ENCODE measurements around the gene DOCK3.

Gene DOCK3

GRCh38 chr3:51311055-51311454 is 636.3 kb downstream of the DOCK3 start:
- DNase-seq (ENCODE audit: low read depth) = no peak

GRCh38 chr3:51328206-51328605 is 653.5 kb downstream of the DOCK3 start:
- DNase-seq (ENCODE audit: low read depth) = no peak

- no peak for DNase-seq (ENCODE audit: low read depth)
These were observed 655.3 kb downstream of the DOCK3 start for GRCh38 chr3:51330046-51330445.

- no peak for DNase-seq (ENCODE audit: low read depth)
These were observed 657.4 kb downstream of the DOCK3 start for GRCh38 chr3:51332156-51332555.

GRCh38 chr3:51333021-51333420 is 658.3 kb downstream of the DOCK3 start:
- no peak for DNase-seq (ENCODE audit: low read depth)

DNA sequence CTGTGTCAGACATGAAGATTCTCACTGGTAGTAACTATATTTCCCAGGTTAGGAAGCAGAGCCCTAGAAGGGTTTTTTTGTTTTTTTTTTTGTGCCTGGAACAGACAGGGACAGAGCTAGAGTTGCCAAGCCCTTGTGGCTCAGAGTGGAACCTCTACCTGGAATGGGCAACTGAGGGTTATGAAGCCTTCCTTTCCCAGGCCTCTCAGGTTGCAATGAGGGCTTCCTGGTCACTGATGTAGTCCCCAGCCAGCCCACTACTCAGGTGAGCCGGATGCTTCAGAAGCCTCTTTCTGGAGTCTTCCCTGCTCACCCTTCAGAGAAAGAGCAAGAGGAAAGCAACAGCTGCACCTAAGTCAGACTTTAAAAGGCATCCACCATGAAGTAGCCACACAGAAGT is 661.5 kb downstream of the DOCK3 start:
- no peak for DNase-seq (ENCODE audit: low read depth)

DNA sequence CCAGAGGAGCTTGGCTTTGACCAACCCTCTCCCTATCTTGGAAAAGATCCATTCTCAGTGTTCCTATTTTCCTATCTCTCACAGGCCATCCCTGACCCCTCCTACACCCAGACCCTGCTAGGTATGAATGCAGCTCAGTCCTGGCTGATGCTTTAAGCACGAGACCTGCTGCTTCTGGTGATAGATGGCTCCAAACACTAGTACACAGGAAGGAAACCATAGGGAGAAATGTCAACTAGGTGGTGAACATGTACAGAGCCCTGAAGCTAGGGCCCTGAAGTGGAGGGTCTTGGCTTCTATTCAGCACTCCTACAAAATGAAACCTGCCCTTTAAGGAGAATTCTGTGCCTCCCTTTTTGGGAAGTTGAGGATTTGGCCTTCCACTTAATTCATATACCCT is 662.9 kb downstream of the DOCK3 start:
- DNase-seq (ENCODE audit: low read depth) = no peak

DNA sequence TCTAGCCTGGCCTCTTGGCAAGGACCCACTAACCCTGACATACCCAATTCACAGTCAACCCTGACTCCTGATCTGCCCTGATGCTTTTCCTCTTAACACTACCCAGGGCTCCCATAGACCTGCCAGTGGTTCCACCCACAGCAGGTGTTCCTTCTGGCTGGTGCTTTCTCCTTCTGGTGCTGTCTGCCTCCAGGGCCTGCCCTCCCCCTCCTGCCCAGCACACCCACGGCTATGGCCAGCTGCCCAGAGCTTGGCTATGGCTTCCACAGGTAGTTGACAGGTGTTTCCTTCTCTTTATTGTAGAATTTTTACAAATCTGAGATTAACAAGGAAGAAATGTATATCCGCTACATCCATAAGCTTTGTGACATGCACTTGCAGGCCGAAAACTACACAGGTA is 663.9 kb downstream of the DOCK3 start:
- no peak for DNase-seq (ENCODE audit: low read depth)

DNA sequence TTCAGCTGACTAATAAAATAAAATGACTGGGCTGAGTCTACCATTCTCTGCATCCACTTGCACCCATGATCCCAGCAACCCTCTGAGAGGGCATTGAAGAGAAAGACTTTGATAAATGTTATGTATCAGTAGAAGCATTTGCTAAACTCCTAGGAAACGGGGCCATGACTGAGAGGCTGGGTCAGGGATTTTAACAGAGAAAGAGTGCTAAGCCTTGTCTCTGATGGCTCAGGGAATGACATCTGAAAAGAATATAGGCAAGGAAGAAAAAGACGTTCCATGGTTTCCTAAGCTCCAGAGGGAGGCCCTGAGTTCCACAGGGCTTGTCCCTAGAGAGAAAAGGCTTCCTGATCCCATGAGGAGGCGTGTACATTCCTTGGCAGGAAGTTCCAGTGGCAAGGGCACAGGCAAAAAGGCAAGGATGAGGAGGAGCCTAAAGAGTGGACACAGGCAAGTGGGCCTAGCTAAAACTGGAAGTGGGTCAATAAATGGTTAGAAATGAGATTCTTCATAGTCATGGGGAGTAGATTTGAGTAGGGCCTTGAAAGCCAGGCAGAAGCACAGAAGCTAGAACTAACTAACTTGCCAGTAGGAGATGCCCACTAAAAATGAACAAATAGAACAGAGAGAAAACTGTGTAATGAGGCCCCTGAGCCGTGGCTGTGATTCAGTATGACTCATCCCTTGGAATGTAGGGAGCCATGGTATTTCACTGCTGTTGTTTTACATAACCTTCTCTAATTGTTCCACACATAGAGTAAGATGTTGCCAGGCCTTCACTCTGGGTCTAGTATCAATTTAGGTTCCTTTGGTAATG is 665.5 kb downstream of the DOCK3 start:
- DNase-seq (ENCODE audit: low read depth) = no peak

DNA sequence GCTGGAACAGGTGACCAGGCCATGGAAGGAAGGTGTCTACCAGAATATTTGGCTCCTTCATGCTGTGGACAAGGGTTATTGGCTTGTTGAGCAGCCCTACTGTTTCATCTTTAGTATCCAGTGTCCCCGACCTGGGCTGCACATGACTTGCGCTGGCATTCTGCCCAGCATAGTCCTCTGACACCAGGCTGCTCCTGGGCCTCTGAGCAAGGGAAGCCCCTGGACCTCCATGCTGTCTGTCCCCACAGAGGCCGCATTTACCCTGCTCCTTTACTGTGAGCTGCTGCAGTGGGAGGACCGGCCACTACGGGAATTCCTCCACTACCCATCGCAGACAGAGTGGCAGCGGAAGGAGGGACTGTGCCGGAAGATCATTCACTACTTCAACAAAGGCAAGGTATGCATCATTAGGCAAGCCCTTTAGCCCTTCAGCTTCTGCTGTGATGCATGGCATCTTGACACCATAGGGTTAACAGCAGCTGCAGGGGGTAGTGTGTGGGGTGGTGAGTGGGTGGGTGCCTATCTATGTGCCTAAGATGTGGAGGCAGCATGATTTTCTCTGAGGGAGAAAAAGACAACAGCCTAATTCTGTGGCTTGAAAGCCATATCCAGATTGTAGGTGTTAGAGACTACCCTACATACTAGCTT is 666.4 kb downstream of the DOCK3 start:
- no peak for DNase-seq (ENCODE audit: low read depth)

DNA sequence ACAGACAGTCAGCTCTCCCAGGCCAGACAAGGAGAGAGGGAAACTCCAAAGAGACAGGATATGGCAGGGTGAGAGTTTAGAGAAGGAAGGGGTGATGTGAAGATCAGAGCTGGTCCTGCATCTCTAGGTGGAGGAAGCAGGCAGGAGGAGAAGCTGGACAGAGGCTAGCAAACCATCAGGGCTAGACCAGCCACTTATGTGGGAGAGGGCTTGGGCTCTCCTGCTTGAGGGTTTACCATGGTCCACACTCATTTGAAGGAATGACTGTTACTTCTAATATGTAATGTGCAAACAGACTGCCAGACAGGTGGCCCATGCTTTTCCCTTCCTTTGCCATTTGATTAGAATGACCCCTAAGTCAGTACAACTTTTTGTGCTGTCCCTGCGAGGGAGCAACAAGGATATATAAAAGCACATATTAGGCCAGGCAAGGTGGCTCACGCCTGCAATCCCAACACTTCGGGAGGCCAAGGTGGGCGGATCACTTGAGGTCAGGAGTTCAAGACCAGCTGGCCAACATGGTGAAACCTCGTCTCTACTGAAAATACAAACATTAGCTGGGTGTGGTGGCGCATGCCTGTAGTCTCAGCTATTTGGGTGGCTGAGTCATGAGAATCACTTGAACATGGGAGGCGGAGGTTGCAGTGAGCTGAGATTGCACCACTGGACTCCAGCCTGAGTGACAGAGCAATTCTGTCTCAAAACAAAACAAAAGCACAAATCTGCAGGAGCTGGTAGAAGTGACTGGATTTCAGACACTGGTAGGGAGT is 669.4 kb downstream of the DOCK3 start:
- no peak for DNase-seq (ENCODE audit: low read depth)

- no peak for DNase-seq (ENCODE audit: low read depth)
These were observed 676.0 kb downstream of the DOCK3 start for GRCh38 chr3:51350751-51351150.

- DNase-seq (ENCODE audit: low read depth) = no peak
These were observed 678.4 kb downstream of the DOCK3 start for GRCh38 chr3:51353131-51353530.

DNA sequence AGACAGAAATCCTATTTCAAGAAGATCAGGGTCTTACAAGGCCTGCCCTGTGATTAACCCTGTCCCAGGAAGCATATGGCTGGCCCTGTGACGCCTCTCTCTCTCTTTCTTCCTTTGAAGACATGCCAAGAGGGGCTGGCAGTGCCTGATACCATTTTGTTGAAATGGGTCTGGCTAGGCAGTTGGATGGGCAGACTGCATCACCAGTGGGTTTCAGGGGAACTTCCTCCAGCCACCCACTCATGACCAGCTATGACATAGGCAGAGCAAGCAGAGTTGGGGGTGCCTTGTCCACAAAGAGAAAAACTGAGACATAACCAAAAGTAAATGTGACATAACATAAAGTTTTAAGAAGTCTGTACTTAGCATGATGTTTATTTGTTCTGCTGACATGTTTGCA is 679.0 kb downstream of the DOCK3 start:
- no peak for DNase-seq (ENCODE audit: low read depth)

DNA sequence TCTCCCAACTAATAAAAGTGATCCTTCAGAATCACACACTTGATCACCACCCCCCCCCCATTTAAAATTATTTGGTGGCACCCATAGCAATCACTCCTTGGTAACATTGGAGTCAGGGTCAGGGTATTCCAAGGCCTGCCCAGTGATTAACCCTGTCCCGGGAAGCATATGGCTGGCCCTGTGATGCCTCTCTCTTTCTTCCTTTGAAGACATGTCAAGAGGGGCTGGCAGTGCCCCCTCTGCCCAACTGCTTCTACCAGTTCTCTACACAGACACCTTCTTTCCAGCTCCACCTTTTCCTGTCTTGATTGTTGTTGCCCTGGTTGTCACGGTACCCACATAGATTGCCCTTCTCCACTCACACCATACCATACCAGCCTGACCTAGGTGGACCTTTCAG is 679.4 kb downstream of the DOCK3 start:
- DNase-seq (ENCODE audit: low read depth) = no peak

GRCh38 chr3:51354731-51355615 is 680.2 kb downstream of the DOCK3 start:
- DNase-seq (ENCODE audit: low read depth) = no peak

DNA sequence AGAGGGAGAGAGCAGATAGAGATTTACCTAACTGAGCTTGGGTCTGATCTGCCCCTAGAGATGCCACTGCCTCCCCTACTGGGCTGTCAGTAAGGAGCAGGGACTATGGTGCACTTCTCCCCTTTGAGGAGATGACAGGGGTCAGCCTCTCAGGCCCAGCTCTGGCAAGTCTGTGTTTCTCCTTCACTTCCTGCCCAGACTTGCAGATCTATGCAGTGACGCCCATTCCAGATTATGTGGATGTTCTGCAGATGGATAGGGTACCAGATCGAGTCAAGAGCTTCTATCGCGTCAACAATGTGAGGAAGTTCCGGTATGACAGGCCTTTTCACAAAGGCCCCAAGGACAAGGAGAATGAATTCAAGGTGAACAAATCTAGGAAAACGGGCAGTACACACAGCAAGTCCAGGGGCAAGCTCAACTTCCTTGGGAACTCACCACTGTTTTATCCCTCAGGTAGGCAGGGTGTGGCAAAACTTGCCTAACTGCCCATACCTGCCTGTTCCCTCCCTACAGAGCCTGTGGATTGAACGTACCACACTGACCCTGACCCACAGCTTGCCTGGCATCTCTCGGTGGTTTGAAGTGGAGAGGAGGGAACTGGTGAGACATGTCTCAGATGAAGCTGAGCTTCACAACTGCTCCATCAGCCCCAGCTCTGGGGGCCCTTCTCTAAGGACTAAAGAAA is 681.3 kb downstream of the DOCK3 start:
- no peak for DNase-seq (ENCODE audit: low read depth)

DNA sequence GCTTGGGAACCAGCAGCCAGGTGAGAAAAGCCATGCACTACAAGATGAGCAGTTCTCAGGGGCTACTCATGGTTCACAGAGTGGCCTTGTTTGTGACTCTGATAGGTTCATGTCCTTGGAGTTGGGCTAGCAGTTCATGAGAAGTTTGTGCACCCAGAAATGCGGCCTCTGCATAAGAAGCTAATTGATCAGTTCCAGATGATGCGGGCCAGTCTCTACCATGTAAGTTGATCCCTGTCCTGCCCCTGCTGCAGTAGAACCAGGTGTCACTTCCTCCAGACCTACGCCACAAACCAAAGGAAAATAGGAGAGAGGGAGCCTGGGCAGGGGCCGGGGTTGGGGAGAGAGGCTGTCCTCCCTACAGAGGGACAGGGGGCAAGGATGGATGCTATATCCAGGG is 683.1 kb downstream of the DOCK3 start:
- no peak for DNase-seq (ENCODE audit: low read depth)

- no peak for DNase-seq (ENCODE audit: low read depth)
These were observed 684.3 kb downstream of the DOCK3 start for GRCh38 chr3:51358981-51359380.

DNA sequence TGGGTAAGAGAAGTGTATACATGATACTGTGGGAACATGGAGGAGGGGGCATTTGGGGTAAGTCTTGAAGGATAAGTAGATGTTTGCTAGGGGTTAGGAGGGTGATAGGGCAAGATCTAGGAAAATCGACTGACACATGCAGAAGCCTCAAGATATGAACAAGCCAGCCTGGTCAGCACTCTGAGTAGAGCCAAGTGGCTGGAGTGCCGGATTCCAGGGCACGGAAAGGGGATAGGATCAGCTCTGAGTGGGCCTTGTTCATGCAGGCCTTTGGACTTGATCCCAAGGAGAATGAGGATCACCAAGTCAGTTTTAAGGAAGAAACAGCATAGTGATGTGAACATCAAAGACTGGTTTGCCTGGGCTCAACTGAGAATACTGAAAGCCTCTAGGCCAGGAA is 686.1 kb downstream of the DOCK3 start:
- DNase-seq (ENCODE audit: low read depth) = no peak

DNA sequence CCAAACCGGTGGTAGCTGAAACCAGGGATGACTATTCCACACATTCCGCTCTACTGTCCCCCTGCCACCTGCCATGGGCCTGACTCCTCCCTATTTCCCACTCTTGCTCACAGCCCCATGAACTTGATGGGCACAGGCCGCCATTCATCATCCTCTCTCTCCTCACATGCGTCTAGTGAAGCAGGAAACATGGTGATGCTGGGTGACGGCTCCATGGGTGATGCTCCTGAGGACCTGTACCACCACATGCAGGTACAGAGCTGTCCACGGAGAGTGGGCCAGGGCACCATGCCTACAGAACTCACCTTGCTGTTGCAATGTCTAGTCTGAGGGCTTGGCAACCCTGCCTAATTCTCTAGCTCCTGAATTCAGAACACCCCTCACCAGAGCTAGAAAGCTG is 687.0 kb downstream of the DOCK3 start:
- no peak for DNase-seq (ENCODE audit: low read depth)

Measured in T-helper 22 cell (primary cell).